GM21367 (cell line): Measurements from ENCODE around the gene GMDS.
A peak's percentile ranks its signal among the peaks of the same experiment; 100 is the strongest.

Experiments used
- ATAC-seq: cut with Tn5 transposase; IDR thresholded peaks from one replicate; pipeline ENCODE4 v1.9.1; 2021; ENCODE audit not compliant: unreplicated experiment

The GMDS gene

GRCh38 chr6:2242311-2242710, 3.1 kb downstream of the GMDS start:
- no peak for ATAC-seq

GRCh38 chr6:2240961-2241360, 4.4 kb downstream of the GMDS start:
- ATAC-seq = no peak

- ATAC-seq = no peak
These were observed 8.4 kb downstream of the GMDS start for GRCh38 chr6:2237001-2237400.

- no peak for ATAC-seq
These were observed 9.5 kb downstream of the GMDS start for GRCh38 chr6:2235777-2236495.

- ATAC-seq = peak; percentile 56
These were observed 13.0 kb downstream of the GMDS start for GRCh38 chr6:2232445-2232844.

GRCh38 chr6:2231438-2231837, 14.0 kb downstream of the GMDS start:
- ATAC-seq = no peak

- peak; percentile 64 for ATAC-seq
These were observed 14.6 kb downstream of the GMDS start for GRCh38 chr6:2230659-2231277.

- no peak for ATAC-seq
These were observed 15.7 kb downstream of the GMDS start for GRCh38 chr6:2229742-2230141.

GRCh38 chr6:2229039-2229438, 16.4 kb downstream of the GMDS start:
- no peak for ATAC-seq

- no peak for ATAC-seq
These were observed 17.0 kb downstream of the GMDS start for GRCh38 chr6:2228392-2228791.

- ATAC-seq = no peak
These were observed 18.6 kb downstream of the GMDS start for GRCh38 chr6:2226775-2227174.

- ATAC-seq = no peak
These were observed 19.7 kb downstream of the GMDS start for GRCh38 chr6:2225422-2226392.

- no peak for ATAC-seq
These were observed 20.5 kb downstream of the GMDS start for GRCh38 chr6:2224847-2225382.

- ATAC-seq = no peak
These were observed 23.0 kb downstream of the GMDS start for GRCh38 chr6:2222275-2222842.

- no peak for ATAC-seq
These were observed 23.6 kb downstream of the GMDS start for GRCh38 chr6:2221726-2222274.

GRCh38 chr6:2220154-2220553, 25.3 kb downstream of the GMDS start:
- ATAC-seq = no peak

- ATAC-seq = no peak
These were observed 26.5 kb downstream of the GMDS start for GRCh38 chr6:2218866-2219265.

- no peak for ATAC-seq
These were observed 28.5 kb downstream of the GMDS start for GRCh38 chr6:2216794-2217383.

GRCh38 chr6:2215342-2215741, 30.1 kb downstream of the GMDS start:
- ATAC-seq = no peak

GRCh38 chr6:2213086-2213485, 32.3 kb downstream of the GMDS start:
- no peak for ATAC-seq
